ENCODE measurements around the gene WWP2. TPM values are rescaled to one million over a fixed set of nuclear protein-coding genes. Genes with fewer than 3 reads are reported as not detected.

Gene WWP2
- total RNA-seq (2022; extraction: Qiagen RNA extraction) = 21.7 to 23.1 TPM (median 22.0 TPM) in 5 replicates

GRCh38 chr16:69761983-69762813 lies at the start of gene WWP2:
WWP2 (plus strand) TSS chr16:69762332; CDS start chr16:69787011, 24,679 bp downstream.

GRCh38 chr16:69726313-69727060 lies 35.6 kb upstream of the WWP2 start, which contains the start of gene NQO1:
NQO1 (minus strand) TSS chr16:69726560; CDS start chr16:69726439, 121 bp downstream.

GRCh38 chr16:69754469-69755310 lies 7.4 kb upstream of the WWP2 start, which contains the start of gene NOB1:
NOB1 (minus strand) TSS chr16:69754926; CDS start chr16:69754910, 16 bp downstream.

GRCh38 chr16:69951017-69951671 lies 189.0 kb downstream of the WWP2 start, which contains the start of gene CLEC18A:
CLEC18A (plus strand) TSS chr16:69951334; CDS start chr16:69951367, 33 bp downstream.

Other genes with a start within 250 kb of the WWP2 start
- 3.1 to 5.7 TPM (median 5.1 TPM) in 5 replicates for gene NFAT5, start 196.4 kb upstream of the WWP2 start, total RNA-seq (2022; extraction: Qiagen RNA extraction)
- 2,280 to 2,539 TPM (median 2,373 TPM) in 5 replicates for gene NQO1, start 35.8 kb upstream of the WWP2 start, total RNA-seq (2022; extraction: Qiagen RNA extraction)
- gene NOB1, start 7.4 kb upstream of the WWP2 start, total RNA-seq (2022; extraction: Qiagen RNA extraction) = 107 to 119 TPM (median 109 TPM) in 5 replicates
- gene CLEC18A, start 189.0 kb downstream of the WWP2 start, total RNA-seq (2022; extraction: Qiagen RNA extraction) = 0.08 to 0.18 TPM (median 0.13 TPM) in 4 of 5 replicates, not detected in the other

Measured in A549 treated with AZD2906 at 1 μM for 4 hours (cell line).